ENCODE data around the gene MAGEB2.

DNA sequence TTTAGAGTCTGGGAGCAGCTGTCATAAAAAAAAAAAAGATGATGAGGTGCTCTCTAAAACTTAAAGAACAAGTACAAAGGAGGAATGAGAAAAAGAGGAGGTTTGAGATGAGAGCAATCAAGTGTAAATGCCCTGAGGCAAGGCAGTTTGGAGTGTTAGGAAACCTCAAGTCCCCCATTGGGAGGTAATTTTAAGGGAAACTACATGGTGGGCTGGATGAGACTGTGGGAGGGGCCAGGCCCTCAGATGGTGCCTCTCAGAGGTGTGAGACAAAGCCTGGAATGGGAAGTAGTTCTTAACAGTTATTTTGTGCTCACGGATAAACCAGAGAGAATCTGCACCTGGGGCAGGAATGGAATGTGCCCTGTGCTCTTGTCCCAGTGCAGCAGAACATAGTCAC is 13.2 kb downstream of the MAGEB2 start:
- TF ChIP-seq, protein P1, sequence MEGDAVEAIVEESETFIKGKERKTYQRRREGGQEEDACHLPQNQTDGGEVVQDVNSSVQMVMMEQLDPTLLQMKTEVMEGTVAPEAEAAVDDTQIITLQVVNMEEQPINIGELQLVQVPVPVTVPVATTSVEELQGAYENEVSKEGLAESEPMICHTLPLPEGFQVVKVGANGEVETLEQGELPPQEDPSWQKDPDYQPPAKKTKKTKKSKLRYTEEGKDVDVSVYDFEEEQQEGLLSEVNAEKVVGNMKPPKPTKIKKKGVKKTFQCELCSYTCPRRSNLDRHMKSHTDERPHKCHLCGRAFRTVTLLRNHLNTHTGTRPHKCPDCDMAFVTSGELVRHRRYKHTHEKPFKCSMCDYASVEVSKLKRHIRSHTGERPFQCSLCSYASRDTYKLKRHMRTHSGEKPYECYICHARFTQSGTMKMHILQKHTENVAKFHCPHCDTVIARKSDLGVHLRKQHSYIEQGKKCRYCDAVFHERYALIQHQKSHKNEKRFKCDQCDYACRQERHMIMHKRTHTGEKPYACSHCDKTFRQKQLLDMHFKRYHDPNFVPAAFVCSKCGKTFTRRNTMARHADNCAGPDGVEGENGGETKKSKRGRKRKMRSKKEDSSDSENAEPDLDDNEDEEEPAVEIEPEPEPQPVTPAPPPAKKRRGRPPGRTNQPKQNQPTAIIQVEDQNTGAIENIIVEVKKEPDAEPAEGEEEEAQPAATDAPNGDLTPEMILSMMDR (IDR thresholded peaks at IDR 0.05; ENCODE audit: borderline replicate concordance, extremely low read depth, low read length, poor library complexity, severe bottlenecking), result no peak
- TF ChIP-seq EZH2 (IDR thresholded peaks at IDR 0.05; ENCODE audit: borderline replicate concordance, low read depth, low read length, severe bottlenecking), result no peak

Data from DND-41 (cell line).